ENCODE results near the gene NUP43. TPM values are rescaled to one million over a fixed set of nuclear protein-coding genes. Genes with fewer than 3 reads are reported as not detected.

The NUP43 gene
- 17.2 TPM for total RNA-seq

GRCh38 chr6:149746147-149746946 lies at the start of gene NUP43:
NUP43 (minus strand) TSS chr6:149746529; CDS start chr6:149746495, 34 bp downstream.
- Histone ChIP-seq H3K4me3 (ENCODE audit: low read length in 3 of 3) (peak within 1 kb of the TSS; percentile 94 to 96 (median 95)), H3K9ac (ENCODE audit: low read depth in 1 of 3, low read length in 3 of 3) (peak within 1 kb of the TSS; percentile 93 to 95 (median 93)), H3K27ac (ENCODE audit: low read depth, low read length) (peak within 1 kb of the TSS; percentile 78), H3K27me3 (ENCODE audit: control insufficient read depth in 3 of 3, insufficient read depth in 3 of 3, low read length in 3 of 3) (no peaks in the 10 kb centered on the region), H3K4me1 (ENCODE audit: control insufficient read depth in 3 of 3, insufficient read depth in 3 of 3, low read length in 3 of 3) (peaks cover 17 to 19% (median 18%) of the 10 kb centered on the region in 3 donors), H3K9me3 (ENCODE audit: control insufficient read depth in 3 of 3, low read length in 3 of 3) (no peaks in the 10 kb centered on the region), H3K36me3 (ENCODE audit: control insufficient read depth in 3 of 3, insufficient read depth in 3 of 3, low read length in 3 of 3) (peaks cover 11 to 12% (median 12%) of the 10 kb centered on the region in 3 donors)

GRCh38 chr6:149783551-149783950 lies 37.2 kb upstream of the NUP43 start:
- H3K4me1 ChIP-seq (ENCODE audit: control insufficient read depth in 3 of 3, insufficient read depth in 3 of 3, low read length in 3 of 3): peaks cover 0 to 2% (median 0%) of the 10 kb centered on the region in 3 donors
- H3K4me3 ChIP-seq (ENCODE audit: low read length in 3 of 3): no peak overlapping the region
- H3K27ac ChIP-seq (ENCODE audit: low read depth, low read length): no peak overlapping the region
- H3K9ac ChIP-seq (ENCODE audit: low read depth in 1 of 3, low read length in 3 of 3): no peak overlapping the region
- peaks cover 2 to 9% (median 4%) of the 10 kb centered on the region in 3 donors for H3K36me3 ChIP-seq (ENCODE audit: control insufficient read depth in 3 of 3, insufficient read depth in 3 of 3, low read length in 3 of 3)
- H3K9me3 ChIP-seq (ENCODE audit: control insufficient read depth in 3 of 3, low read length in 3 of 3): no peaks in the 10 kb centered on the region
- H3K27me3 ChIP-seq (ENCODE audit: control insufficient read depth in 3 of 3, insufficient read depth in 3 of 3, low read length in 3 of 3): no peaks in the 10 kb centered on the region

GRCh38 chr6:149782337-149782736 lies 36.0 kb upstream of the NUP43 start:
- Histone ChIP-seq H3K27ac (ENCODE audit: low read depth, low read length) (no peak overlapping the region), H3K4me3 (ENCODE audit: low read length in 3 of 3) (no peak overlapping the region), H3K36me3 (ENCODE audit: control insufficient read depth in 3 of 3, insufficient read depth in 3 of 3, low read length in 3 of 3) (peaks cover 2 to 9% (median 4%) of the 10 kb centered on the region in 3 donors), H3K9ac (ENCODE audit: low read depth in 1 of 3, low read length in 3 of 3) (no peak overlapping the region), H3K4me1 (ENCODE audit: control insufficient read depth in 3 of 3, insufficient read depth in 3 of 3, low read length in 3 of 3) (peaks cover 0 to 2% (median 0%) of the 10 kb centered on the region in 3 donors), H3K9me3 (ENCODE audit: control insufficient read depth in 3 of 3, low read length in 3 of 3) (no peaks in the 10 kb centered on the region), H3K27me3 (ENCODE audit: control insufficient read depth in 3 of 3, insufficient read depth in 3 of 3, low read length in 3 of 3) (no peaks in the 10 kb centered on the region)

- Histone ChIP-seq H3K9me3 (ENCODE audit: control insufficient read depth in 3 of 3, low read length in 3 of 3) (no peaks in the 10 kb centered on the region), H3K9ac (ENCODE audit: low read depth in 1 of 3, low read length in 3 of 3) (no peak overlapping the region), H3K27me3 (ENCODE audit: control insufficient read depth in 3 of 3, insufficient read depth in 3 of 3, low read length in 3 of 3) (no peaks in the 10 kb centered on the region), H3K4me1 (ENCODE audit: control insufficient read depth in 3 of 3, insufficient read depth in 3 of 3, low read length in 3 of 3) (peaks cover 0 to 2% (median 0%) of the 10 kb centered on the region in 3 donors), H3K27ac (ENCODE audit: low read depth, low read length) (no peak overlapping the region), H3K4me3 (ENCODE audit: low read length in 3 of 3) (no peak overlapping the region), H3K36me3 (ENCODE audit: control insufficient read depth in 3 of 3, insufficient read depth in 3 of 3, low read length in 3 of 3) (peaks cover 2 to 9% (median 4%) of the 10 kb centered on the region in 3 donors)
Observed at GRCh38 chr6:149781715-149782114, 35.4 kb upstream of the NUP43 start.

GRCh38 chr6:149779644-149779963 lies 33.3 kb upstream of the NUP43 start:
- Histone ChIP-seq H3K9me3 (ENCODE audit: control insufficient read depth in 3 of 3, low read length in 3 of 3) (no peaks in the 10 kb centered on the region), H3K36me3 (ENCODE audit: control insufficient read depth in 3 of 3, insufficient read depth in 3 of 3, low read length in 3 of 3) (peaks cover 2 to 15% (median 14%) of the 10 kb centered on the region in 3 donors), H3K27ac (ENCODE audit: low read depth, low read length) (no peak overlapping the region)

GRCh38 chr6:149777624-149778023 lies 31.3 kb upstream of the NUP43 start:
- H3K27me3 ChIP-seq (ENCODE audit: control insufficient read depth in 3 of 3, insufficient read depth in 3 of 3, low read length in 3 of 3): no peaks in the 10 kb centered on the region
- peaks cover 3 to 17% (median 11%) of the 10 kb centered on the region in 3 donors for H3K36me3 ChIP-seq (ENCODE audit: control insufficient read depth in 3 of 3, insufficient read depth in 3 of 3, low read length in 3 of 3)
- no peak overlapping the region for H3K27ac ChIP-seq (ENCODE audit: low read depth, low read length)
- no peak overlapping the region for H3K9ac ChIP-seq (ENCODE audit: low read depth in 1 of 3, low read length in 3 of 3)
- no peaks in the 10 kb centered on the region for H3K9me3 ChIP-seq (ENCODE audit: control insufficient read depth in 3 of 3, low read length in 3 of 3)
- H3K4me3 ChIP-seq (ENCODE audit: low read length in 3 of 3): no peak overlapping the region
- peaks cover 0 to 2% (median 0%) of the 10 kb centered on the region in 3 donors for H3K4me1 ChIP-seq (ENCODE audit: control insufficient read depth in 3 of 3, insufficient read depth in 3 of 3, low read length in 3 of 3)

More at GRCh38 chr6:149779644-149779963, 33.3 kb upstream of the NUP43 start:
- Histone ChIP-seq H3K9ac (ENCODE audit: low read depth in 1 of 3, low read length in 3 of 3) (no peak overlapping the region), H3K4me1 (ENCODE audit: control insufficient read depth in 3 of 3, insufficient read depth in 3 of 3, low read length in 3 of 3) (peaks cover 0 to 2% (median 0%) of the 10 kb centered on the region in 3 donors), H3K4me3 (ENCODE audit: low read length in 3 of 3) (no peak overlapping the region), H3K27me3 (ENCODE audit: control insufficient read depth in 3 of 3, insufficient read depth in 3 of 3, low read length in 3 of 3) (no peaks in the 10 kb centered on the region)

GRCh38 chr6:149771925-149772324 lies 25.6 kb upstream of the NUP43 start:
- H3K4me3 ChIP-seq (ENCODE audit: low read length in 3 of 3): no peak overlapping the region
- no peaks in the 10 kb centered on the region for H3K9me3 ChIP-seq (ENCODE audit: control insufficient read depth in 3 of 3, low read length in 3 of 3)
- no peaks in the 10 kb centered on the region for H3K27me3 ChIP-seq (ENCODE audit: control insufficient read depth in 3 of 3, insufficient read depth in 3 of 3, low read length in 3 of 3)
- H3K9ac ChIP-seq (ENCODE audit: low read depth in 1 of 3, low read length in 3 of 3): no peak overlapping the region
- H3K4me1 ChIP-seq (ENCODE audit: control insufficient read depth in 3 of 3, insufficient read depth in 3 of 3, low read length in 3 of 3): no peaks in the 10 kb centered on the region
- no peak overlapping the region for H3K27ac ChIP-seq (ENCODE audit: low read depth, low read length)
- H3K36me3 ChIP-seq (ENCODE audit: control insufficient read depth in 3 of 3, insufficient read depth in 3 of 3, low read length in 3 of 3): peaks cover 9 to 23% (median 19%) of the 10 kb centered on the region in 3 donors

GRCh38 chr6:149771185-149771584 lies 24.9 kb upstream of the NUP43 start:
- Histone ChIP-seq H3K36me3 (ENCODE audit: control insufficient read depth in 3 of 3, insufficient read depth in 3 of 3, low read length in 3 of 3) (peaks cover 9 to 25% (median 22%) of the 10 kb centered on the region in 3 donors), H3K4me3 (ENCODE audit: low read length in 3 of 3) (no peak overlapping the region), H3K9me3 (ENCODE audit: control insufficient read depth in 3 of 3, low read length in 3 of 3) (peaks cover 0 to 3% (median under 1%) of the 10 kb centered on the region in 3 donors), H3K27me3 (ENCODE audit: control insufficient read depth in 3 of 3, insufficient read depth in 3 of 3, low read length in 3 of 3) (no peaks in the 10 kb centered on the region), H3K9ac (ENCODE audit: low read depth in 1 of 3, low read length in 3 of 3) (no peak overlapping the region), H3K27ac (ENCODE audit: low read depth, low read length) (no peak overlapping the region), H3K4me1 (ENCODE audit: control insufficient read depth in 3 of 3, insufficient read depth in 3 of 3, low read length in 3 of 3) (no peaks in the 10 kb centered on the region)

- Histone ChIP-seq H3K27ac (ENCODE audit: low read depth, low read length) (no peak overlapping the region), H3K4me3 (ENCODE audit: low read length in 3 of 3) (no peak overlapping the region), H3K4me1 (ENCODE audit: control insufficient read depth in 3 of 3, insufficient read depth in 3 of 3, low read length in 3 of 3) (no peaks in the 10 kb centered on the region), H3K9me3 (ENCODE audit: control insufficient read depth in 3 of 3, low read length in 3 of 3) (peaks cover 0 to 5% (median 3%) of the 10 kb centered on the region in 3 donors), H3K9ac (ENCODE audit: low read depth in 1 of 3, low read length in 3 of 3) (no peak overlapping the region), H3K27me3 (ENCODE audit: control insufficient read depth in 3 of 3, insufficient read depth in 3 of 3, low read length in 3 of 3) (no peaks in the 10 kb centered on the region), H3K36me3 (ENCODE audit: control insufficient read depth in 3 of 3, insufficient read depth in 3 of 3, low read length in 3 of 3) (peaks cover 9 to 23% (median 18%) of the 10 kb centered on the region in 3 donors)
Observed at GRCh38 chr6:149769676-149770075, 23.3 kb upstream of the NUP43 start.

- H3K9me3 ChIP-seq (ENCODE audit: control insufficient read depth in 3 of 3, low read length in 3 of 3): peaks cover 0 to 5% (median 3%) of the 10 kb centered on the region in 3 donors
- H3K4me1 ChIP-seq (ENCODE audit: control insufficient read depth in 3 of 3, insufficient read depth in 3 of 3, low read length in 3 of 3): no peaks in the 10 kb centered on the region
- peaks cover 6 to 11% (median 11%) of the 10 kb centered on the region in 3 donors for H3K36me3 ChIP-seq (ENCODE audit: control insufficient read depth in 3 of 3, insufficient read depth in 3 of 3, low read length in 3 of 3)
- H3K27ac ChIP-seq (ENCODE audit: low read depth, low read length): no peak overlapping the region
- H3K9ac ChIP-seq (ENCODE audit: low read depth in 1 of 3, low read length in 3 of 3): no peak overlapping the region
- no peak overlapping the region for H3K4me3 ChIP-seq (ENCODE audit: low read length in 3 of 3)
- H3K27me3 ChIP-seq (ENCODE audit: control insufficient read depth in 3 of 3, insufficient read depth in 3 of 3, low read length in 3 of 3): no peaks in the 10 kb centered on the region
Observed at GRCh38 chr6:149766156-149766769, 19.9 kb upstream of the NUP43 start.
